Naive thymus-derived CD8-positive, alpha-beta T cell (primary cell): ENCODE results near the gene ZKSCAN1. TPM values are rescaled to one million over a fixed set of nuclear protein-coding genes. Genes with fewer than 3 reads are reported as not detected.
A peak's percentile ranks its signal among the peaks of the same experiment; 100 is the strongest.

Experiments used
- ATAC-seq, 2 donors: fragments of 150-1000 bp; cut with Tn5 transposase in 1 of 2; sonication (Bioruptor Pico), chemical (Tn5 transposase) in 1 of 2; 1 replicate in 1 of 2; 2 replicates in 1 of 2; pipeline ENCODE4 v1.10.0; 2021; ENCODE audit warnings: mild to moderate bottlenecking in 2 of 2, moderate library complexity in 2 of 2
- POLR2A ChIA-PET: fragments of 350-600 bp; sonication (Branson Sonifier 250); formaldehyde crosslinking; loops from one replicate; lab custom pipeline; 2021; ENCODE audit warnings: antibody characterized with exemption; lab: Charles Lee
- DNase-seq, 10 donors: peaks; one replicate each; pipeline versions ENCODE4 v3.0.0 to v3.0.0-alpha.2; 2020 to 2022
- H3K27ac Mint-ChIP-seq, 10 donors: one replicate each; pipeline ENCODE4 v1.8.0; 2020 to 2022; ENCODE audit warnings: mild to moderate bottlenecking in 10 of 10, mixed read lengths in 10 of 10, moderate library complexity in 4 of 10, inconsistent platforms in 1 of 10
- H3K27me3 Mint-ChIP-seq, 5 donors: one replicate each; pipeline ENCODE4 v1.8.0; 2021 to 2022; ENCODE audit warnings: mixed read lengths in 5 of 5
- H3K36me3 Mint-ChIP-seq, 3 donors: one replicate each; pipeline ENCODE4 v1.8.0; 2020 to 2022; ENCODE audit warnings: mixed read lengths in 3 of 3, mild to moderate bottlenecking in 2 of 3, inconsistent platforms in 1 of 3
- H3K4me1 Mint-ChIP-seq, 4 donors: one replicate each; pipeline ENCODE4 v1.8.0; 2021 to 2022; ENCODE audit warnings: mixed read lengths in 4 of 4
- H3K4me3 Mint-ChIP-seq, 10 donors: one replicate each; pipeline ENCODE4 v1.8.0; 2020 to 2022; ENCODE audit warnings: mild to moderate bottlenecking in 10 of 10, mixed read lengths in 10 of 10, moderate library complexity in 6 of 10, inconsistent platforms in 1 of 10
- H3K9me3 Mint-ChIP-seq, 9 donors: one replicate each; pipeline ENCODE4 v1.8.0; 2020 to 2022; ENCODE audit warnings: mixed read lengths in 9 of 9, mild to moderate bottlenecking in 3 of 9, inconsistent platforms in 1 of 9, moderate library complexity in 1 of 9
- polyA plus RNA-seq, 3 donors: library from polyadenylated mRNA; unstranded; fragments of 300-500 nt; fragmentation: Illumina TruSeq; gene quantifications; one replicate each; pipeline ENCODE4 v1.2.3, GENCODE V29; 2021
- total RNA-seq, 8 experiments: library from RNA in 2 of 8; stranded (reverse) in 2 of 8; gene quantifications; one replicate each; pipeline ENCODE4 v1.2.3 and lab custom pipeline; 2021 to 2026

The ZKSCAN1 gene
- total and polyA plus RNA-seq, 5 experiments from 2014 or later, result 39.1 to 108 (median 63.6) TPM

- DNase-seq (no peak), ATAC-seq (no peak)
- Mint-ChIP-seq H3K4me3 (no peak overlapping the region), H3K9me3 (peaks cover 0 to 36% (median 18%) of the 10 kb centered on the region in 9 donors), H3K27ac (peak overlapping the region in 1 of 10 donors; percentile 7), H3K27me3 (no peaks in the 10 kb centered on the region), H3K4me1 (peaks cover 0 to 5% (median 0%) of the 10 kb centered on the region in 4 donors), H3K36me3 (peaks cover 28 to 69% (median 62%) of the 10 kb centered on the region in 3 donors)
- POLR2A ChIA-PET, result interaction anchor here (0.6 to 1.3 kb wide), 3 partner anchors 10 to 108 kb away, joined by 3 to 5 read pairs (median 4); no protein-coding TSS in a partner anchor
Measured at GRCh38 chr7:100071018-100071723, 55.8 kb downstream of the ZKSCAN1 start.

DNA sequence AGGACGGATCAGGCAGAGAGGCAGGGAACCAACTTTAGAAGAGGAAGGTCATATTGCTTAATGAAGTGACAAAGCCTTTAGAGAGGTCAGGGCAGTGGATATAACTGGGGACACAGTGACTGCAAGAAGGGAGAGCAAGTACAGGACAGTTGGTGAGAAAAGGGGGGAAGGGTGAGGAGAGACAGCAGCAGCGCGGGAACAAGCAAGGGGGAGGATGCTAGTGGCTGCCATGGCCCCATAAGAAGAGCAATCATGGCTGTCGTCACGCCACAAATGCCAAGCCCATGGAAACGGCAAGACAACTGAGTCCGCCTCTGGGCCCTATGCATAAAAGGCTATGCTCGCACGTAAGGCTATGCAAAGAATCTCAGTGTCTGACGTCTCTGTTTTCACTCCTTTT is 57.1 kb downstream of the ZKSCAN1 start:
- ATAC-seq (no peak), DNase-seq (no peak)
- POLR2A ChIA-PET, result interaction anchor here (1.3 kb wide), 1 partner anchor 8 kb away, joined by 5 read pairs; no protein-coding TSS in a partner anchor
- Mint-ChIP-seq H3K9me3 (peaks cover 0 to 36% (median 18%) of the 10 kb centered on the region in 9 donors), H3K36me3 (peaks cover 28 to 81% (median 71%) of the 10 kb centered on the region in 3 donors), H3K4me3 (no peak overlapping the region), H3K27ac (no peak overlapping the region), H3K27me3 (no peaks in the 10 kb centered on the region), H3K4me1 (peaks cover 0 to 5% (median 1%) of the 10 kb centered on the region in 4 donors)

DNA sequence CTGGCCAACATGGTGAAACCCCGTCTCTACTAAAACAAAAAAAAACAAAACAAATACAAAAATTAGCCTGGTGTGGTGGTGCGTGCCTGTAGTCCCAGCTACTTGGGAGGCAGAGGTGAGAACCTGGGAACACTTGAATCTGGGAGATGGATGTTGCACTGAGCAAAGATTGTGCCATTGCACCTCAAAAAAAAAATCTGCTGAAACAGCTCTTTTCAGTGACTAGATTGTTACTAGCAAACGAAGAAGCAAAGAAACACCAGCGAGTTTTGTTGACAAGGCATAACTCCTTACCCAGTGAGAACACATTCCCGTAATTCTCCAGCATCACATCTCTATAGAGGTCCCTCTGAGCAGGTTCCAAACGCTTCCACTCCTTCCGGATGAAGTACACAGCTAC is 59.4 kb downstream of the ZKSCAN1 start:
- no peak for DNase-seq
- H3K27me3 Mint-ChIP-seq, result no peaks in the 10 kb centered on the region
- POLR2A ChIA-PET, result interaction anchor here (1.0 to 1.1 kb wide), 2 partner anchors 16 to 37 kb away, joined by 3 read pairs; no protein-coding TSS in a partner anchor
- H3K36me3 Mint-ChIP-seq, result peaks cover 28 to 94% (median 72%) of the 10 kb centered on the region in 3 donors
- no peak for ATAC-seq
- H3K4me3 Mint-ChIP-seq, result no peak overlapping the region
- no peak overlapping the region for H3K27ac Mint-ChIP-seq
- peaks cover 0 to 35% (median 18%) of the 10 kb centered on the region in 9 donors for H3K9me3 Mint-ChIP-seq
- H3K4me1 Mint-ChIP-seq, result peaks cover 9 to 16% (median 9%) of the 10 kb centered on the region in 4 donors

DNA sequence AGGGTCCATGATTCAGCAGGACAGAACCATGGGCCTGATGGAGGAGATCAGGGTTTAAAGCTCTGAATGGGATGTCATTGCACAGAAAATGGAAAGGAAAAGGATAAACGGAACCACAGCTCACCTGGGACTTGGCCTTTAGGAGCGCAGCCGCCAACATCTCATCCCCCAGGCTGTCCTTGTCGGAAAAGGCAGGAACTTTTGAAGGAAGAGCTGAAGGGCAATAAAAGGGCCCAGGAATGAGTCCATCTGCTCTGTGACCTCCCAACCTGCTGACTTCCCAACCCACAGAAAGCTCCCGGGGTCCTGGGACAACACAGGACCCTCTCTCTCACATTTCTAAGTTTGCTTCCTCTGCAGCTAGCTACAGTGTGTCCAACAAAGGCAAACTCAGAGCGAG is 60.0 kb downstream of the ZKSCAN1 start:
- POLR2A ChIA-PET, result interaction anchor here (0.5 to 1.1 kb wide), 3 partner anchors 16 to 362 kb away, joined by 3 read pairs; no protein-coding TSS in a partner anchor
- Mint-ChIP-seq H3K36me3 (peaks cover 22 to 93% (median 66%) of the 10 kb centered on the region in 3 donors), H3K4me1 (peaks cover 12 to 21% (median 15%) of the 10 kb centered on the region in 4 donors), H3K27ac (peak overlapping the region in 2 of 10 donors; percentile 55 to 69), H3K4me3 (no peak overlapping the region), H3K27me3 (no peaks in the 10 kb centered on the region), H3K9me3 (peaks cover 0 to 31% (median 18%) of the 10 kb centered on the region in 9 donors)
- ATAC-seq (no peak), DNase-seq (no peak)

- DNase-seq (no peak), ATAC-seq (no peak)
- H3K4me3 Mint-ChIP-seq, result no peak overlapping the region
- no peaks in the 10 kb centered on the region for H3K27me3 Mint-ChIP-seq
- H3K4me1 Mint-ChIP-seq, result peaks cover 16 to 33% (median 28%) of the 10 kb centered on the region in 4 donors
- POLR2A ChIA-PET, result no interaction called here
- H3K36me3 Mint-ChIP-seq, result peaks cover 4 to 75% (median 48%) of the 10 kb centered on the region in 3 donors
- peak overlapping the region in 1 of 10 donors; percentile 56 for H3K27ac Mint-ChIP-seq
- H3K9me3 Mint-ChIP-seq, result peaks cover 0 to 13% (median 8%) of the 10 kb centered on the region in 9 donors
Measured at GRCh38 chr7:100077205-100077604, 61.8 kb downstream of the ZKSCAN1 start.

GRCh38 chr7:100079024-100079560 is 63.7 kb downstream of the ZKSCAN1 start:
- Mint-ChIP-seq H3K36me3 (peaks cover 0 to 56% (median 31%) of the 10 kb centered on the region in 3 donors), H3K4me1 (peaks cover 22 to 43% (median 38%) of the 10 kb centered on the region in 4 donors), H3K27ac (peak overlapping the region in 5 of 10 donors; percentile 3 to 76 (median 65)), H3K27me3 (no peaks in the 10 kb centered on the region), H3K9me3 (no peaks in the 10 kb centered on the region), H3K4me3 (peak overlapping the region in 8 of 10 donors; percentile 16 to 92 (median 40))
- POLR2A ChIA-PET, result interaction anchor here (0.7 to 2.2 kb wide), 3 partner anchors 10 to 75 kb away, joined by 3 to 8 read pairs (median 3); partner anchors contain the start of genes COPS6 and ZKSCAN1
- DNase-seq, result no peak
- ATAC-seq, result no peak

DNA sequence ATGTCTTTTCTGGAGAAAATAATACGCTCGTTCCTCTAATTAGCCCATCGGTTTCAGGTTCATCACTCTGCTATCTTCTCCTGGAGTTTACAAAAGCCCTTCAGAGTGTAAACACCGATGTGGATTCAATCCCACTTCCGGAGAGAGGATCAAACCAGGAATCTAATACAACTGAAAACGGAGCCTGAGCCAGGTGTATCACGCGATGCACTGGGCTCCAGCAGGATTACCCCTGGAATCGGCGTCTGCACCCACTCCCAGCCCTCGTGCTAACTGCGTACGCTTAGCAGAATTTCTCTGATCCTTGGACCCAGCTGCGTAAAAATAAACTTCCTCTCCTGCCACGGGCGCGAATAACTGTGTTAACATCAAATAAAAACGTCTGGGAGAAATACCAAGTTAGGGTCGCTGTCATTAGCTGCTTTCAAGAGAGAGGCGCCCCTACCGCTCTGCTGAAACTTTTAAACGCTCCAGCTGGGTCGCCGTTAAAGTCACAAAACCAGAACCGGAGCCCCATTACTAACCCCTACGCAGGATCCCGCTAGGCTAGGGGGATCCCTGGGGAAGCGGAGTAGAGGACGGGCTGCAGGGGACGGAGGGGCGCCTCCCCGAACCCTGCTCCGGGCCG is 65.6 kb downstream of the ZKSCAN1 start:
- Mint-ChIP-seq H3K4me3 (peak overlapping the region; percentile 86 to 95 (median 92)), H3K27ac (peak overlapping the region; percentile 75 to 94 (median 90)), H3K27me3 (no peaks in the 10 kb centered on the region), H3K9me3 (no peaks in the 10 kb centered on the region), H3K4me1 (peaks cover 17 to 43% (median 38%) of the 10 kb centered on the region in 4 donors), H3K36me3 (peaks cover 0 to 37% (median 14%) of the 10 kb centered on the region in 3 donors)
- POLR2A ChIA-PET, result interaction anchor here (0.7 to 2.2 kb wide), 8 partner anchors 9 to 348 kb away, joined by 3 to 8 read pairs (median 4); partner anchors contain the start of genes MCM7, MEPCE, TRIM4 and ZCWPW1
- peak in 1 of 2 donors; percentile 26 for ATAC-seq
- peak in 1 of 10 donors; percentile 6 for DNase-seq

DNA sequence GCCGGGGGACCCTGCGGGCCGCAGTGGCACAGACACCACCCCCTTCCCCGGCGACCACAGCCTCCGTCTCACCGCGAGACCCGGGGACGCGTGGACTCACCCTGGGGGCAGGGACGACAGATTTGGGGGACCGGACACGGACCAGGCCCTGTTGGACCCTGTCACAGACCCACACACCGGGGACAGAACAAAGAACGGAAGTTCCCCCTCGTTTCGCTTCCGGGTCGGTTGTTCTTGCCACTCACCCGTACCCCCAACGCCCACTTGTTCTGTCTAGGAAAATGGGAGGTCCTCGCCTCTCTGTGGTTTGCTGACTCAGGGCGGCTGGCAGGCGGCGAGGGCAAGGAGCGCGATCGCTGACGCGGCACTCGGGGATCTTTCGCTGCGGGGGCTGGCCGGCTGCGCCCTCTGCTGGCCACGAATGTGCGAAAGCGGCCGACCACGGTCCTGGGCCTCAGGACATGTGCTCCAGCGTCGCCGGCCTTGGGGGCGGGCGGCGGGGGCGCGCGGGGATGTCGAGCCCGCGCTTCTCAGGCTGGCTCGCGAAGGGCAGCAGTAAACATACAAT is 66.2 kb downstream of the ZKSCAN1 start, which contains the start of gene ZNF3:
Gene ZNF3, minus strand, starts transcription at position 189 of the 568 bp plus-strand sequence. CDS start 4,366 bp downstream, outside the sequence.
- no peaks in the 10 kb centered on the region for H3K27me3 Mint-ChIP-seq
- peaks cover 17 to 43% (median 38%) of the 10 kb centered on the region in 4 donors for H3K4me1 Mint-ChIP-seq
- peak within 1 kb of the TSS; percentile 90 to 96 (median 94) for H3K27ac Mint-ChIP-seq
- POLR2A ChIA-PET, result interaction anchor here (0.6 to 4.5 kb wide), 14 partner anchors 9 to 204 kb away, joined by 3 to 39 read pairs (median 3); partner anchors contain the start of genes AP4M1, MCM7, TRIM4 and ZKSCAN1
- ATAC-seq (peak; percentile 85 to 90), DNase-seq (peak; percentile 93 to 99 (median 98))
- peaks cover 0 to 31% (median 11%) of the 10 kb centered on the region in 3 donors for H3K36me3 Mint-ChIP-seq
- H3K4me3 Mint-ChIP-seq, result peak within 1 kb of the TSS; percentile 86 to 95 (median 92)
- H3K9me3 Mint-ChIP-seq, result no peaks in the 10 kb centered on the region

DNA sequence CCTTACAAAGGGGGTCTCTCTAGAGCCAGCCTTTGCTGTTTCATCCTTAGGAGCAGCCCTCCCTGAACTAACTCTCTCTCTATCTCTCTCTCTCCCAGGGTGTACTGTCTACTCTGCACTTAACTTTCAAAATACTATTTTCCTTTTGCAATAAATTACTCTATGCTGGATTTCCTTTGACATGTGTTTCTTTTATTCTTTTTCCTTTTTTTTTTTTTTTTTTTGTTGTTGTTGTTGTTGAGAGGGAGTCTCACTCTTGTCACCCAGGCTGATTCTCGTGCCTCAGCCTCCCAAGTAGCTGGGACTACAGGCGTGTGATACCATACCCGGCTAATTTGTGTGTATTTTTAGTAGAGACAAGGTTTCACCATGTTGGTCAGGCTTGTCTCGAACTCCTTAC is 67.6 kb downstream of the ZKSCAN1 start:
- ATAC-seq, result no peak
- no peaks in the 10 kb centered on the region for H3K9me3 Mint-ChIP-seq
- H3K4me3 Mint-ChIP-seq, result peak overlapping the region; percentile 86 to 95 (median 92)
- H3K27ac Mint-ChIP-seq, result peak overlapping the region; percentile 59 to 96 (median 92)
- POLR2A ChIA-PET, result interaction anchor here (0.7 to 4.5 kb wide), 10 partner anchors 8 to 769 kb away, joined by 3 to 39 read pairs (median 6); partner anchors contain the start of genes AP4M1, MCM7, MEPCE and ZCWPW1
- H3K4me1 Mint-ChIP-seq, result peaks cover 17 to 44% (median 43%) of the 10 kb centered on the region in 4 donors
- H3K27me3 Mint-ChIP-seq, result no peaks in the 10 kb centered on the region
- DNase-seq, result no peak
- peaks cover 0 to 22% (median 4%) of the 10 kb centered on the region in 3 donors for H3K36me3 Mint-ChIP-seq

- ATAC-seq (no peak), DNase-seq (no peak)
- peak overlapping the region in 1 of 10 donors; percentile 26 for H3K4me3 Mint-ChIP-seq
- peaks cover 20 to 47% (median 41%) of the 10 kb centered on the region in 4 donors for H3K4me1 Mint-ChIP-seq
- peak overlapping the region in 2 of 10 donors; percentile 44 to 62 for H3K27ac Mint-ChIP-seq
- H3K9me3 Mint-ChIP-seq, result no peaks in the 10 kb centered on the region
- H3K36me3 Mint-ChIP-seq, result peaks cover 0 to 8% (median 0%) of the 10 kb centered on the region in 3 donors
- POLR2A ChIA-PET, result interaction anchor here (1.1 to 4.5 kb wide), 2 partner anchors 15 to 40 kb away, joined by 3 to 39 read pairs; partner anchors contain the start of genes AP4M1 and MCM7
- no peaks in the 10 kb centered on the region for H3K27me3 Mint-ChIP-seq
Measured at GRCh38 chr7:100085515-100085914, 70.1 kb downstream of the ZKSCAN1 start.

DNA sequence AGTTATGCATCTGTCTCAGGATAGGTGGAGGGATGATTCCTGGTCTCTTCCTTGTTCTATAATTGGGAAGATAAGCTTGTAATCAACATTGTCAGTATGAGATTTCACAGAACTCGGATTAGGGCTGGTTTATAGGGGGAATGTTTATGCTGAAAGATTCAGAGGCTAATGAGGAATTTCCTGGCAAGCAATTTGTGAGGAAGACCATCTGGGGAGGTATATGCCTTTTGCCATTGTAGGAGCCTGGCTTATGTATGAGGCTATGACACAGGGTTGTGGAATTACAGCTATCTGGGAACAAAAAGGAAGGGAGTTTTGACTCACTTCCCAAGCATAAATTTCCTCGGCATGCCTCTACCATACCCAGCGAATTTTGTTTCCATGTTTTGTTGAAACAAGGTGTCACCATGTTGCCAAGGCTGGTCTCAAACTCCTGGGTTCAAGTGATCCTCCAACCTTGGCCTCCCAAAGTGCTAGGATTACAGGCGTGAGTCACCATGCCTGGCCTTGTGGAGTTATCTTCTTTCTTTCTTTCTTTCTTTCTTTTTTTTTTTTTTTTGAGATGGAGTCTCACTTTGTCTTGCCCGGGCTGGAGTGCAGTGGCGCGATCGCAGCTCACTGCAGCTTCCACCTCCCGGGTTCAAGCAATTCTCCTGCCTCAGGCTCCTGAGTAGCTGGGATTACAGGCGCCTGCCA is 71.8 kb downstream of the ZKSCAN1 start:
- peaks cover 16 to 41% (median 27%) of the 10 kb centered on the region in 4 donors for H3K4me1 Mint-ChIP-seq
- H3K27me3 Mint-ChIP-seq, result no peaks in the 10 kb centered on the region
- POLR2A ChIA-PET, result interaction anchor here (1.3 to 5.0 kb wide), 3 partner anchors 13 to 62 kb away, joined by 3 to 68 read pairs (median 22); partner anchors contain the start of genes AP4M1, LAMTOR4, MBLAC1 and MCM7
- no peak for ATAC-seq
- peak overlapping the region in 9 of 10 donors; percentile 19 to 84 (median 50) for H3K4me3 Mint-ChIP-seq
- no peak for DNase-seq
- H3K9me3 Mint-ChIP-seq, result no peaks in the 10 kb centered on the region
- H3K27ac Mint-ChIP-seq, result peak overlapping the region in 9 of 10 donors; percentile 60 to 97 (median 86)
- peaks cover under 1 to 25% (median 4%) of the 10 kb centered on the region in 3 donors for H3K36me3 Mint-ChIP-seq
